ENCODE measurements around the gene WWOX.

The WWOX gene

GRCh38 chr16:78816499-78817195 is 717.2 kb downstream of the WWOX start:
- Histone ChIP-seq H3K4me3 (ENCODE audit: insufficient read length, low read depth) (no peak overlapping the region), H3K9me3 (ENCODE audit: insufficient read depth, low read length) (no peaks in the 10 kb centered on the region), H3K9ac (ENCODE audit: insufficient read length, low read depth) (no peak overlapping the region), H3K4me1 (ENCODE audit: insufficient read depth, insufficient read length) (no peaks in the 10 kb centered on the region), H3K27me3 (ENCODE audit: insufficient read depth, insufficient read length) (no peaks in the 10 kb centered on the region), H3K36me3 (ENCODE audit: insufficient read depth, insufficient read length, low read length) (no peaks in the 10 kb centered on the region)
- no peak for DNase-seq (ENCODE audit: low read depth, low spot score)
- TF ChIP-seq SUZ12 (IDR thresholded peaks at IDR 0.05; ENCODE audit: extremely low read depth, insufficient read depth, insufficient read length) (no peak), YY1 (IDR thresholded peaks at IDR 0.05; ENCODE audit: insufficient read depth, insufficient read length) (no peak), ZNF274 (IDR thresholded peaks at IDR 0.05; ENCODE audit: low read depth, low read length) (no peak)

GRCh38 chr16:78817200-78817739 is 717.8 kb downstream of the WWOX start:
- Histone ChIP-seq H3K27me3 (ENCODE audit: insufficient read depth, insufficient read length) (no peaks in the 10 kb centered on the region), H3K9ac (ENCODE audit: insufficient read length, low read depth) (no peak overlapping the region), H3K9me3 (ENCODE audit: insufficient read depth, low read length) (no peaks in the 10 kb centered on the region), H3K4me1 (ENCODE audit: insufficient read depth, insufficient read length) (no peaks in the 10 kb centered on the region), H3K36me3 (ENCODE audit: insufficient read depth, insufficient read length, low read length) (no peaks in the 10 kb centered on the region), H3K4me3 (ENCODE audit: insufficient read length, low read depth) (no peak overlapping the region)
- DNase-seq (ENCODE audit: low read depth, low spot score): no peak
- TF ChIP-seq SUZ12 (IDR thresholded peaks at IDR 0.05; ENCODE audit: extremely low read depth, insufficient read depth, insufficient read length): no peak
- no peak for TF ChIP-seq ZNF274 (IDR thresholded peaks at IDR 0.05; ENCODE audit: low read depth, low read length)
- TF ChIP-seq YY1 (IDR thresholded peaks at IDR 0.05; ENCODE audit: insufficient read depth, insufficient read length): no peak

GRCh38 chr16:78821335-78821734 is 721.9 kb downstream of the WWOX start:
- no peak overlapping the region for H3K9ac ChIP-seq (ENCODE audit: insufficient read length, low read depth)
- no peaks in the 10 kb centered on the region for H3K9me3 ChIP-seq (ENCODE audit: insufficient read depth, low read length)
- H3K27me3 ChIP-seq (ENCODE audit: insufficient read depth, insufficient read length): no peaks in the 10 kb centered on the region
- H3K4me1 ChIP-seq (ENCODE audit: insufficient read depth, insufficient read length): no peaks in the 10 kb centered on the region
- H3K4me3 ChIP-seq (ENCODE audit: insufficient read length, low read depth): no peak overlapping the region
- no peaks in the 10 kb centered on the region for H3K36me3 ChIP-seq (ENCODE audit: insufficient read depth, insufficient read length, low read length)
- DNase-seq (ENCODE audit: low read depth, low spot score): no peak
- no peak for TF ChIP-seq YY1 (IDR thresholded peaks at IDR 0.05; ENCODE audit: insufficient read depth, insufficient read length)
- no peak for TF ChIP-seq ZNF274 (IDR thresholded peaks at IDR 0.05; ENCODE audit: low read depth, low read length)
- TF ChIP-seq SUZ12 (IDR thresholded peaks at IDR 0.05; ENCODE audit: extremely low read depth, insufficient read depth, insufficient read length): no peak

GRCh38 chr16:78822509-78822908 is 723.1 kb downstream of the WWOX start:
- DNase-seq (ENCODE audit: low read depth, low spot score): no peak
- H3K4me1 ChIP-seq (ENCODE audit: insufficient read depth, insufficient read length): no peaks in the 10 kb centered on the region
- H3K9ac ChIP-seq (ENCODE audit: insufficient read length, low read depth): no peak overlapping the region
- H3K4me3 ChIP-seq (ENCODE audit: insufficient read length, low read depth): no peak overlapping the region
- no peaks in the 10 kb centered on the region for H3K27me3 ChIP-seq (ENCODE audit: insufficient read depth, insufficient read length)
- H3K9me3 ChIP-seq (ENCODE audit: insufficient read depth, low read length): no peaks in the 10 kb centered on the region
- no peaks in the 10 kb centered on the region for H3K36me3 ChIP-seq (ENCODE audit: insufficient read depth, insufficient read length, low read length)
- no peak for TF ChIP-seq SUZ12 (IDR thresholded peaks at IDR 0.05; ENCODE audit: extremely low read depth, insufficient read depth, insufficient read length)
- no peak for TF ChIP-seq YY1 (IDR thresholded peaks at IDR 0.05; ENCODE audit: insufficient read depth, insufficient read length)
- no peak for TF ChIP-seq ZNF274 (IDR thresholded peaks at IDR 0.05; ENCODE audit: low read depth, low read length)

- Histone ChIP-seq H3K4me3 (ENCODE audit: insufficient read length, low read depth) (no peak overlapping the region), H3K27me3 (ENCODE audit: insufficient read depth, insufficient read length) (no peaks in the 10 kb centered on the region), H3K9ac (ENCODE audit: insufficient read length, low read depth) (no peak overlapping the region), H3K9me3 (ENCODE audit: insufficient read depth, low read length) (no peaks in the 10 kb centered on the region), H3K36me3 (ENCODE audit: insufficient read depth, insufficient read length, low read length) (no peaks in the 10 kb centered on the region), H3K4me1 (ENCODE audit: insufficient read depth, insufficient read length) (no peaks in the 10 kb centered on the region)
- TF ChIP-seq SUZ12 (IDR thresholded peaks at IDR 0.05; ENCODE audit: extremely low read depth, insufficient read depth, insufficient read length) (no peak), YY1 (IDR thresholded peaks at IDR 0.05; ENCODE audit: insufficient read depth, insufficient read length) (no peak), ZNF274 (IDR thresholded peaks at IDR 0.05; ENCODE audit: low read depth, low read length) (no peak)
- DNase-seq (ENCODE audit: low read depth, low spot score): no peak
Measured at GRCh38 chr16:78823027-78823426, 723.6 kb downstream of the WWOX start.

GRCh38 chr16:78829280-78829679 is 729.8 kb downstream of the WWOX start:
- TF ChIP-seq SUZ12 (IDR thresholded peaks at IDR 0.05; ENCODE audit: extremely low read depth, insufficient read depth, insufficient read length) (no peak), YY1 (IDR thresholded peaks at IDR 0.05; ENCODE audit: insufficient read depth, insufficient read length) (no peak), ZNF274 (IDR thresholded peaks at IDR 0.05; ENCODE audit: low read depth, low read length) (no peak)
- H3K27me3 ChIP-seq (ENCODE audit: insufficient read depth, insufficient read length): no peaks in the 10 kb centered on the region
- no peak for DNase-seq (ENCODE audit: low read depth, low spot score)
- no peak overlapping the region for H3K9ac ChIP-seq (ENCODE audit: insufficient read length, low read depth)
- no peak overlapping the region for H3K4me3 ChIP-seq (ENCODE audit: insufficient read length, low read depth)
- peaks cover 2% of the 10 kb centered on the region for H3K4me1 ChIP-seq (ENCODE audit: insufficient read depth, insufficient read length)
- H3K9me3 ChIP-seq (ENCODE audit: insufficient read depth, low read length): no peaks in the 10 kb centered on the region
- no peaks in the 10 kb centered on the region for H3K36me3 ChIP-seq (ENCODE audit: insufficient read depth, insufficient read length, low read length)

GRCh38 chr16:78830599-78830998 is 731.1 kb downstream of the WWOX start:
- H3K4me3 ChIP-seq (ENCODE audit: insufficient read length, low read depth): no peak overlapping the region
- TF ChIP-seq ZNF274 (IDR thresholded peaks at IDR 0.05; ENCODE audit: low read depth, low read length) (no peak), SUZ12 (IDR thresholded peaks at IDR 0.05; ENCODE audit: extremely low read depth, insufficient read depth, insufficient read length) (no peak), YY1 (IDR thresholded peaks at IDR 0.05; ENCODE audit: insufficient read depth, insufficient read length) (no peak)
- peaks cover 2% of the 10 kb centered on the region for H3K4me1 ChIP-seq (ENCODE audit: insufficient read depth, insufficient read length)
- no peaks in the 10 kb centered on the region for H3K36me3 ChIP-seq (ENCODE audit: insufficient read depth, insufficient read length, low read length)
- no peaks in the 10 kb centered on the region for H3K27me3 ChIP-seq (ENCODE audit: insufficient read depth, insufficient read length)
- H3K9ac ChIP-seq (ENCODE audit: insufficient read length, low read depth): no peak overlapping the region
- no peak for DNase-seq (ENCODE audit: low read depth, low spot score)
- no peaks in the 10 kb centered on the region for H3K9me3 ChIP-seq (ENCODE audit: insufficient read depth, low read length)

Data from NT2/D1 (cell line).